Daoy (cell line): Measurements from ENCODE around the gene DGKI. TPM values are rescaled to one million over a fixed set of nuclear protein-coding genes. Genes with fewer than 3 reads are reported as not detected.

Experiments
- DNase-seq: peaks from one replicate; pipeline ENCODE4 v3.0.0-alpha.2; 2015; ENCODE audit warnings: low read depth
- total RNA-seq: library from RNA; depleted of rRNA; stranded (reverse); fragments of >200 nt; shearing (Covaris generic); gene quantifications from 2 replicates; pipeline ENCODE4 v1.2.3, GENCODE V29; 2014

The DGKI gene
- total RNA-seq, 1 experiment from 2014 or later, result 29.9 TPM

- DNase-seq, result no peak
Measured at GRCh38 chr7:137544453-137545058, 302.2 kb downstream of the DGKI start.

GRCh38 chr7:137539111-137539715, 307.6 kb downstream of the DGKI start:
- DNase-seq, result peak; percentile 69

- DNase-seq, result peak; percentile 75
Measured at GRCh38 chr7:137538361-137538762, 308.4 kb downstream of the DGKI start.

- DNase-seq, result no peak
Measured at GRCh38 chr7:137535579-137535978, 311.2 kb downstream of the DGKI start.

- DNase-seq, result no peak
Measured at GRCh38 chr7:137531671-137532070, 315.1 kb downstream of the DGKI start.

- DNase-seq, result no peak
Measured at GRCh38 chr7:137527634-137528033, 319.1 kb downstream of the DGKI start.

- DNase-seq, result no peak
Measured at GRCh38 chr7:137523171-137523570, 323.6 kb downstream of the DGKI start.

- DNase-seq, result no peak
Measured at GRCh38 chr7:137521451-137521850, 325.3 kb downstream of the DGKI start.

GRCh38 chr7:137519947-137520346, 326.8 kb downstream of the DGKI start:
- no peak for DNase-seq

- no peak for DNase-seq
Measured at GRCh38 chr7:137519181-137519691, 327.5 kb downstream of the DGKI start.

GRCh38 chr7:137513091-137513490, 333.7 kb downstream of the DGKI start:
- no peak for DNase-seq

GRCh38 chr7:137507096-137507495, 339.7 kb downstream of the DGKI start:
- no peak for DNase-seq

- DNase-seq, result no peak
Measured at GRCh38 chr7:137506031-137506430, 340.7 kb downstream of the DGKI start.

- DNase-seq, result no peak
Measured at GRCh38 chr7:137501562-137501961, 345.2 kb downstream of the DGKI start.

GRCh38 chr7:137492889-137493288, 353.9 kb downstream of the DGKI start:
- DNase-seq, result no peak

GRCh38 chr7:137489880-137490279, 356.9 kb downstream of the DGKI start:
- no peak for DNase-seq

GRCh38 chr7:137488038-137488437, 358.7 kb downstream of the DGKI start:
- DNase-seq, result no peak

- no peak for DNase-seq
Measured at GRCh38 chr7:137485818-137486217, 361.0 kb downstream of the DGKI start.

GRCh38 chr7:137484326-137484725, 362.4 kb downstream of the DGKI start:
- DNase-seq, result no peak

- DNase-seq, result no peak
Measured at GRCh38 chr7:137482466-137482865, 364.3 kb downstream of the DGKI start.

- no peak for DNase-seq
Measured at GRCh38 chr7:137480824-137481365, 365.9 kb downstream of the DGKI start.

- no peak for DNase-seq
Measured at GRCh38 chr7:137480401-137480800, 366.4 kb downstream of the DGKI start.

GRCh38 chr7:137476937-137477336, 369.8 kb downstream of the DGKI start:
- no peak for DNase-seq
